Esophagus squamous epithelium (tissue), 5 donors: ENCODE measurements around the gene SIRPB2. TPM values are rescaled to one million over a fixed set of nuclear protein-coding genes. Genes with fewer than 3 reads are reported as not detected.

Experiments
- DNase-seq: peaks from one replicate; lab custom pipeline; 2025; lab: John Stamatoyannopoulos, UW
- H3K27ac ChIP-seq, 4 donors: fragments of 200-600 bp; sonication (generic); one replicate each; pipeline ENCODE4 v1.5.1; 2016 to 2019; ENCODE audit warnings: mild to moderate bottlenecking in 1 of 4
- H3K27me3 ChIP-seq, 4 donors: fragments of 200-600 bp; sonication (generic); 1 replicate in 3 of 4; 2 replicates in 1 of 4; pipeline versions ENCODE4 v1.5.1 to v1.6.0; 2017 to 2021; ENCODE audit warnings: antibody characterized with exemption in 1 of 4
- H3K36me3 ChIP-seq, 3 donors: fragments of 200-600 bp; sonication (generic); one replicate each; pipeline ENCODE4 v1.5.1; 2016 to 2019
- H3K4me1 ChIP-seq, 3 donors: fragments of 200-600 bp; sonication (generic); one replicate each; pipeline ENCODE4 v1.5.1; 2017 to 2019
- H3K4me3 ChIP-seq, 4 donors: fragments of 200-600 bp; sonication (generic); 1 replicate in 3 of 4; 2 replicates in 1 of 4; pipeline ENCODE4 v1.5.1; 2016 to 2019; ENCODE audit warnings: mild to moderate bottlenecking in 2 of 4, moderate library complexity in 1 of 4
- H3K9me3 ChIP-seq, 3 donors: fragments of 200-600 bp; sonication (generic); one replicate each; pipeline ENCODE4 v1.5.1; 2016 to 2019
- POLR2A ChIP-seq, 4 donors: fragments of 450-650 bp; IDR thresholded peaks; one replicate each; pipeline ENCODE4 v1.6.1; 2017; ENCODE audit warnings: antibody characterized with exemption in 4 of 4, mild to moderate bottlenecking in 4 of 4, moderate library complexity in 3 of 4
- WGBS, 2 donors: methylation state at CpG; one replicate each; pipeline ENCODE4 v1.1.5; 2018; 5-methylcytosine and 5-hydroxymethylcytosine counted together
- intact Hi-C: fragments of 100-400 bp; cut with DNase I; formaldehyde crosslinking; loops from one replicate; pipeline ENCODE4 v1.15.0; 2022
- total RNA-seq, 4 donors: library from RNA; depleted of rRNA; stranded (reverse); fragments of >200 nt; gene quantifications; one replicate each; pipeline ENCODE4 v1.1.0, GENCODE V29; 2016
- TF ChIP-seq, protein P1 (sequence below), 6 experiments: fragments of 450-650 bp in 4 of 6; fragments of 200-600 bp in 2 of 6; sonication (generic) in 2 of 6; IDR thresholded peaks; one replicate each; pipeline ENCODE4 v1.5.1; 2016 to 2019; ENCODE audit warnings: antibody characterized with exemption in 6 of 6, mild to moderate bottlenecking in 4 of 6, moderate library complexity in 4 of 6
- donor health status: DM: yes; HTN: yes; CAD: no.

SIRPB2 gene
- total RNA-seq, 4 donors from 2014 or later, result 1.2 to 5.9 (median 1.9) TPM

- Histone ChIP-seq H3K27ac (no peak overlapping the region), H3K27me3 (peaks cover 0 to 26% (median 0%) of the 10 kb centered on the region in 4 donors), H3K4me3 (no peak overlapping the region), H3K4me1 (peaks cover 0 to 5% (median 0%) of the 10 kb centered on the region in 3 donors), H3K36me3 (no peaks in the 10 kb centered on the region), H3K9me3 (no peaks in the 10 kb centered on the region)
- intact Hi-C loops, result no loop called here
- WGBS, 2 donors, result 24 to 36% methylated on average over 9 of the region's 9 CpGs
- DNase-seq, result no peak
- TF ChIP-seq, protein P1, sequence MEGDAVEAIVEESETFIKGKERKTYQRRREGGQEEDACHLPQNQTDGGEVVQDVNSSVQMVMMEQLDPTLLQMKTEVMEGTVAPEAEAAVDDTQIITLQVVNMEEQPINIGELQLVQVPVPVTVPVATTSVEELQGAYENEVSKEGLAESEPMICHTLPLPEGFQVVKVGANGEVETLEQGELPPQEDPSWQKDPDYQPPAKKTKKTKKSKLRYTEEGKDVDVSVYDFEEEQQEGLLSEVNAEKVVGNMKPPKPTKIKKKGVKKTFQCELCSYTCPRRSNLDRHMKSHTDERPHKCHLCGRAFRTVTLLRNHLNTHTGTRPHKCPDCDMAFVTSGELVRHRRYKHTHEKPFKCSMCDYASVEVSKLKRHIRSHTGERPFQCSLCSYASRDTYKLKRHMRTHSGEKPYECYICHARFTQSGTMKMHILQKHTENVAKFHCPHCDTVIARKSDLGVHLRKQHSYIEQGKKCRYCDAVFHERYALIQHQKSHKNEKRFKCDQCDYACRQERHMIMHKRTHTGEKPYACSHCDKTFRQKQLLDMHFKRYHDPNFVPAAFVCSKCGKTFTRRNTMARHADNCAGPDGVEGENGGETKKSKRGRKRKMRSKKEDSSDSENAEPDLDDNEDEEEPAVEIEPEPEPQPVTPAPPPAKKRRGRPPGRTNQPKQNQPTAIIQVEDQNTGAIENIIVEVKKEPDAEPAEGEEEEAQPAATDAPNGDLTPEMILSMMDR (IDR thresholded peaks at IDR 0.05), result peak in 4 of 6 experiments; percentile 10 to 55 (median 20)
- no peak for TF ChIP-seq POLR2A (IDR thresholded peaks at IDR 0.05)
Observed at GRCh38 chr20:1509237-1509636, 18.0 kb upstream of the SIRPB2 start.

DNA sequence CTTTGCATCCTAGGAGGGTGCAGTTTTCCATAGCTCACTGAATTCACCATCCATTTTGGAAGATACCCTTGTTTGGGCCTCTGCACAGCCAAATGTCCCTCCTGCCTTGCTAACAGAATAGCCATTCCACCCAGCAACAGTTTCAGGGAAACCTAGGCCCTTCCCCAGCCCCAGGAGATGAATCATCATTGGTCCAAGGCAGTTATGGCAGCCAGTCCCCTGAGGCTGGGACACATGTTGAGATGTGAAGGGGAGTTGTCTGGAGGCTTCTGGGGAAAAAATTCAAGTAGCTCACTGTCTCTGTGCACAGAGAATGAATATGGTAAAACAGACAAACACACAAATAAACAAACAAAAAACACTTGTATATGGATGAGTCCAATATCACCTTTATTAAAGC, 17.4 kb upstream of the SIRPB2 start:
- Histone ChIP-seq H3K27me3 (peaks cover 0 to 22% (median 0%) of the 10 kb centered on the region in 4 donors), H3K4me3 (no peak overlapping the region), H3K27ac (no peak overlapping the region), H3K9me3 (no peaks in the 10 kb centered on the region), H3K4me1 (peaks cover 0 to 5% (median 0%) of the 10 kb centered on the region in 3 donors), H3K36me3 (no peaks in the 10 kb centered on the region)
- intact Hi-C loops, result no loop called here
- DNase-seq, result no peak
- TF ChIP-seq, protein P1 (IDR thresholded peaks at IDR 0.05), result no peak
- no peak for TF ChIP-seq POLR2A (IDR thresholded peaks at IDR 0.05)

DNA sequence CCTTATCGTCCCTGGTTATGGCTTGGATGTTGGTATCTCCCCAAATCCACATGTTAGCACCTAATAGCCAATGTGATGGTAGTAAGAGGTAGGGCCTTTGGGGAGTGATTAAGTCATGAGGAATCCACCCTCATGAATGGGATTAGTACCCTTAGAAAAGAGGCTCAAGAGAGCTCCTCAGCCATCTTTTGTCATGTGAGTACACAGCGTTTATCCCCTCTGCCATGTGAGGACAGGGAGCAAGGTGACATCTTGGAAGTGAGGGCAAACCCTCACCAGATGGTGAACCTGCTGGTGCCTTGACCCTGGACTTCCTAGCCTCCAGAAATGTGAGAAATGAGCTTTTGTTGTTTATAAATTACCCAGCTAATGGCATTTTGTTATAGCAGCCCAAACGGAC, 16.1 kb upstream of the SIRPB2 start:
- intact Hi-C loops, result no loop called here
- no peak for TF ChIP-seq POLR2A (IDR thresholded peaks at IDR 0.05)
- TF ChIP-seq, protein P1 (IDR thresholded peaks at IDR 0.05), result no peak

GRCh38 chr20:1505871-1506270, 14.7 kb upstream of the SIRPB2 start:
- no peak for DNase-seq
- Histone ChIP-seq H3K27ac (no peak overlapping the region), H3K9me3 (no peaks in the 10 kb centered on the region), H3K4me3 (no peak overlapping the region), H3K4me1 (peaks cover 3 to 12% (median 6%) of the 10 kb centered on the region in 3 donors), H3K27me3 (peaks cover 0 to 7% (median 0%) of the 10 kb centered on the region in 4 donors), H3K36me3 (no peaks in the 10 kb centered on the region)
- 0 to 43% methylated on average over 1 of the region's 1 CpG for WGBS, 2 donors
- no peak for TF ChIP-seq POLR2A (IDR thresholded peaks at IDR 0.05)
- TF ChIP-seq, protein P1 (IDR thresholded peaks at IDR 0.05), result no peak
- intact Hi-C loops, result no loop called here

More for the DNA sequence above, 16.1 kb upstream of the SIRPB2 start:
- no peak for DNase-seq
- Histone ChIP-seq H3K27me3 (peaks cover 0 to 19% (median 0%) of the 10 kb centered on the region in 4 donors), H3K27ac (no peak overlapping the region), H3K9me3 (no peaks in the 10 kb centered on the region), H3K4me3 (no peak overlapping the region), H3K4me1 (peaks cover 0 to 5% (median 0%) of the 10 kb centered on the region in 3 donors), H3K36me3 (no peaks in the 10 kb centered on the region)
- 68 to 70% methylated on average over 3 of the region's 3 CpGs for WGBS, 2 donors

DNA sequence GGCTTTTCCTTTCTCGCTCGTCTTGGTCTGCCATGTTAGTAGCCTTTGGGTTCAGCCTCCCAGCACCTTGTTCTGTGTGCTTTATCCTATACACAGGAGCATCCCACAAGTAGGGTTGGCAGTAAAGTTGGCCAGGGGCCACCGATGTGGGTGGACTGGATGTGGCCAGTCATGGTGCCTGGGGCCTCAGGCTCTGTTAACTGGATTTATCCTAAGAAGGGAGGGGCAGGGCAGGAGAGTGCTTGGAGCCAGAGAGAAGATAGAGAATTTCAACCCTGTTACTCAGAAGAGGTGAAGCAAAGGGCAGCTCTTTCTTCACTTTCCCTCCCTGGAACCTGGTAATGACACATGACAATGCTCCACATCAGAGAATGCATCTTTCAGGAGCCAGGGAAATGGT, 14.1 kb upstream of the SIRPB2 start:
- TF ChIP-seq, protein P1 (IDR thresholded peaks at IDR 0.05), result no peak
- no peak for TF ChIP-seq POLR2A (IDR thresholded peaks at IDR 0.05)
- intact Hi-C loops, result no loop called here
- H3K4me3 ChIP-seq, result no peak overlapping the region
- 67 to 81% methylated on average over 2 to 3 of the region's 3 CpGs for WGBS, 2 donors
- H3K27ac ChIP-seq, result no peak overlapping the region
- H3K4me1 ChIP-seq, result peaks cover 7 to 17% (median 9%) of the 10 kb centered on the region in 3 donors
- no peaks in the 10 kb centered on the region for H3K36me3 ChIP-seq
- H3K9me3 ChIP-seq, result no peaks in the 10 kb centered on the region
- H3K27me3 ChIP-seq, result peaks cover 0 to 4% (median 0%) of the 10 kb centered on the region in 4 donors
- no peak for DNase-seq
